Esophagus muscularis mucosa (tissue), 3 donors: Measurements from ENCODE around the gene POM121.

Experiments used
- POLR2A ChIP-seq: fragments of 450-650 bp; IDR thresholded peaks from one replicate; pipeline ENCODE4 v1.6.1; 2017; ENCODE audit warnings: antibody characterized with exemption, moderate library complexity, mild to moderate bottlenecking, low read depth
- POLR2AphosphoS5 ChIP-seq, 2 donors: sonication (generic); formaldehyde crosslinking; IDR thresholded peaks; one replicate each; pipeline ENCODE4 v1.6.1; 2017; ENCODE audit warnings: antibody characterized with exemption in 2 of 2
- TF ChIP-seq, protein P1 (sequence below), 3 experiments: fragments of 200-600 bp in 2 of 3; fragments of 450-650 bp in 1 of 3; sonication (generic) in 2 of 3; IDR thresholded peaks; one replicate each; pipeline ENCODE4 v1.5.1; 2017 to 2019; ENCODE audit warnings: antibody characterized with exemption in 3 of 3, mild to moderate bottlenecking in 2 of 3, moderate library complexity in 1 of 3

DNA sequence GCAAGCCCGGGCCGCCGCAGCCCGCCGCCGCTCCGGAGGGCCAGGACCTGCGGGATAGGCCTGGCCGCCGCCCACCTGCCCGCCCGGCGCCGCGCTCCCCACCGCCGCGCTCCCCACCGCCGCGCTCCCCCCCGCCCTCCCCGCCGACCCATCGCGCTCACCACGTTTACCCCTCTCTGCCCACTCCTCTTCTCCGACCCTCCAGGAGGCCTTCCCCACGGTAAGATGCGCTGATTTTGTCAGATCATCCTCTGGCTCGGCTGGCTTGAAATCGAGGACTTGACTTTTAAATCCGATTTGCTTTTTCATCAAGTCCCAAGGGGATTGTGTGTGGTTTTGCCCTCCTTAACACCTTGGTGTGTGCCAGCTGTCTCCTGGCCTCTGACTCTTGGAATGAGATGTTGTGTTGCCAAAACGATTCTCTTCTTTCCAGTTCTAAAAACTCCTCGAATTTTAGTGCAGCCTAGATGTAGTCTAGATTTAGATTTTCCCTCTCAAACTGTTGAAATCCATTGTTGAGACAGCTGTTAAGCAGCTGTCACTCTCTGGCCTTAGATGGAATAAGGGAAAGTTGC, 738 bp downstream of the POM121 start:
- TF ChIP-seq, protein P1, sequence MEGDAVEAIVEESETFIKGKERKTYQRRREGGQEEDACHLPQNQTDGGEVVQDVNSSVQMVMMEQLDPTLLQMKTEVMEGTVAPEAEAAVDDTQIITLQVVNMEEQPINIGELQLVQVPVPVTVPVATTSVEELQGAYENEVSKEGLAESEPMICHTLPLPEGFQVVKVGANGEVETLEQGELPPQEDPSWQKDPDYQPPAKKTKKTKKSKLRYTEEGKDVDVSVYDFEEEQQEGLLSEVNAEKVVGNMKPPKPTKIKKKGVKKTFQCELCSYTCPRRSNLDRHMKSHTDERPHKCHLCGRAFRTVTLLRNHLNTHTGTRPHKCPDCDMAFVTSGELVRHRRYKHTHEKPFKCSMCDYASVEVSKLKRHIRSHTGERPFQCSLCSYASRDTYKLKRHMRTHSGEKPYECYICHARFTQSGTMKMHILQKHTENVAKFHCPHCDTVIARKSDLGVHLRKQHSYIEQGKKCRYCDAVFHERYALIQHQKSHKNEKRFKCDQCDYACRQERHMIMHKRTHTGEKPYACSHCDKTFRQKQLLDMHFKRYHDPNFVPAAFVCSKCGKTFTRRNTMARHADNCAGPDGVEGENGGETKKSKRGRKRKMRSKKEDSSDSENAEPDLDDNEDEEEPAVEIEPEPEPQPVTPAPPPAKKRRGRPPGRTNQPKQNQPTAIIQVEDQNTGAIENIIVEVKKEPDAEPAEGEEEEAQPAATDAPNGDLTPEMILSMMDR (IDR thresholded peaks at IDR 0.05), result no peak
- TF ChIP-seq POLR2AphosphoS5 (IDR thresholded peaks at IDR 0.05), result no peak
- TF ChIP-seq POLR2A, result no peak
